Panc1 (cell line): ENCODE data around the gene RGPD3.
A peak's percentile ranks its signal among the peaks of the same experiment; 100 is the strongest.
"Not testable (repeated sequence)": the region's sequence is repeated elsewhere in the genome, so short reads cannot be mapped to it uniquely, and the experiment has no call there.

Experiments
- CTCF ChIP-seq: fragments of 450-650 bp; IDR thresholded peaks from 2 replicates; pipeline ENCODE4 v1.5.1; 2017; ENCODE audit warnings: mild to moderate bottlenecking
- POLR2AphosphoS5 ChIP-seq: IDR thresholded peaks from 2 replicates; pipeline ENCODE4 v1.6.1; 2012; ENCODE audit warnings: mild to moderate bottlenecking, low read depth, low read length, moderate library complexity

- not testable (repeated sequence) for TF ChIP-seq POLR2AphosphoS5
- TF ChIP-seq CTCF, result peak; percentile 57
These were observed 6.3 kb downstream of the RGPD3 start for GRCh38 chr2:106461882-106462281.
